ENCODE results near the gene MT1X. TPM values are rescaled to one million over a fixed set of nuclear protein-coding genes. Genes with fewer than 3 reads are reported as not detected.

The MT1X gene
- total RNA-seq (100 to 1,000 TPM in 1 of 2 donors, 10 to 100 TPM in 1; 78.4 to 126 TPM), polyA plus RNA-seq (ENCODE audit: insufficient read length in 6 of 6) (10 to 100 TPM; 14.5 to 18.2 (median 16.5) TPM)
- long read RNA-seq, donor 1, transcript MT1X-201 (3 exons, 450 nt) = major isoform, 21 of 22 reads
- long read RNA-seq, donor 1, partial matches to known transcripts = 0 of 22 reads
- long read RNA-seq, donor 1, other reads (novel, unspliced or antisense) = 0 of 22 reads
- long read RNA-seq, donor 2, transcript MT1X-201 (3 exons, 450 nt) = major isoform, 13 of 15 reads
- long read RNA-seq, donor 2, partial matches to known transcripts = 0 of 15 reads
- long read RNA-seq, donor 2, other reads (novel, unspliced or antisense) = 0 of 15 reads
- long read RNA-seq, donor 3, transcript MT1X-201 (3 exons, 450 nt) = major isoform, 11 of 14 reads
- long read RNA-seq, donor 3, partial matches to known transcripts = 0 of 14 reads
- long read RNA-seq, donor 3, other reads (novel, unspliced or antisense) = 0 of 14 reads
- long read RNA-seq, donor 4, transcript MT1X-201 (3 exons, 450 nt) = major isoform, 67 of 70 reads
- long read RNA-seq, donor 4, partial matches to known transcripts = 0 of 70 reads
- long read RNA-seq, donor 4, other reads (novel, unspliced or antisense) = 3 of 70 reads
- long read RNA-seq, donor 5, transcript MT1X-201 (3 exons, 450 nt) = major isoform, 18 of 21 reads
- long read RNA-seq, donor 5, partial matches to known transcripts = 0 of 21 reads
- long read RNA-seq, donor 5, other reads (novel, unspliced or antisense) = 0 of 21 reads
- long read RNA-seq, donor 6, transcript MT1X-201 (3 exons, 450 nt) = major isoform, 6 of 7 reads
- long read RNA-seq, donor 6, partial matches to known transcripts = 0 of 7 reads
- long read RNA-seq, donor 6, other reads (novel, unspliced or antisense) = 0 of 7 reads
- long read RNA-seq, donor 7, transcript MT1X-201 (3 exons, 450 nt) = major isoform, 5 of 6 reads
- long read RNA-seq, donor 7, partial matches to known transcripts = 0 of 6 reads
- long read RNA-seq, donor 7, other reads (novel, unspliced or antisense) = 0 of 6 reads
- long read RNA-seq, donor 8, transcript MT1X-201 (3 exons, 450 nt) = major isoform, 8 of 9 reads
- long read RNA-seq, donor 8, partial matches to known transcripts = 0 of 9 reads
- long read RNA-seq, donor 8, other reads (novel, unspliced or antisense) = 0 of 9 reads
- long read RNA-seq, donor 9 = 0 reads
- long read RNA-seq, donor 10, transcript MT1X-201 (3 exons, 450 nt) = major isoform, 49 of 51 reads
- long read RNA-seq, donor 10, partial matches to known transcripts = 0 of 51 reads
- long read RNA-seq, donor 10, other reads (novel, unspliced or antisense) = 1 of 51 reads
- long read RNA-seq, donor 11 = 0 reads
- long read RNA-seq, donor 12, transcript MT1X-201 (3 exons, 450 nt) = major isoform, 12 of 13 reads
- long read RNA-seq, donor 12, partial matches to known transcripts = 0 of 13 reads
- long read RNA-seq, donor 12, other reads (novel, unspliced or antisense) = 0 of 13 reads

DNA sequence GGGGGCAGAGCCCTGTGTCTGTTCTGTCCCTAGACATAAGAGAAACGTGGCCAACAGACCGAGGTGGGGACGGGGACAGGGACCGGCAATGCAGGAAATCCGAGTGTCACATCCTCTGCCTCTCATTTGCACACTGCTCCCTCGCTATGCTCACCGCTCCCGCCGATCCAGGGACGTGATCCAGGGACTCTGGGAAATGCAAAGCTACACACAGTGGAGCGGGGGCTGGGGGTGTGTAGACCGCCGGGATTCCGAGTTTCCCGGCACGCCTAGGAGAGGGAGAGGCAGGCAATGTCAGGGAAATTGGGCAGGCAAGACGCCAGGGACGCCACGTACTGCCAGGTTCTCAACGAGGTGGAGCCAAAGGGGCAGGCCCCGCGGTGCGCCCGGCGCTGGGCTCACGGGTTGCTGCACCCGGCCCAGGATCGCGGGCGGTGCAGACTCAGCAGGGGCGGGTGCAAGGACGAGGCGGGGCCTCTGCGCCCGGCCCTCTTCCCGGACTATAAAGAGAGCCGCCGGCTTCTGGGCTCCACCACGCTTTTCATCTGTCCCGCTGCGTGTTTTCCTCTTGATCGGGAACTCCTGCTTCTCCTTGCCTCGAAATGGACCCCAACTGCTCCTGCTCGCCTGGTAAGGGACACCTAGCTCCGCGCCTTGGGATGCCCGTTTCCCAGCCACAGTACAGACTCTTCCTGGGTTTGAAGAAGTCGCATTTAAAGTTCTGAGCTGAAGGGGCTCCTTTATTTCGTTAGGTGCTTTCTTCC is at the start of gene MT1X:
Gene MT1X (plus strand): TSS at position 532 of the 764 bp plus-strand sequence. CDS start 71 bp downstream, at position 603.
- Histone ChIP-seq H3K4me1 (peaks cover 10 to 18% of the 10 kb centered on the region in 2 donors), H3K9me3 (peaks cover 0 to 7% of the 10 kb centered on the region in 2 donors), H3K36me3 (no peaks in the 10 kb centered on the region), H3K4me3 (peak within 1 kb of the TSS; percentile 55), H3K27me3 (no peaks in the 10 kb centered on the region), H3K27ac (peak within 1 kb of the TSS; percentile 58 to 80)
- DNase-seq (peak; percentile 72 to 97 (median 90)), ATAC-seq (peak; percentile 100)
- TF ChIP-seq, protein P1, sequence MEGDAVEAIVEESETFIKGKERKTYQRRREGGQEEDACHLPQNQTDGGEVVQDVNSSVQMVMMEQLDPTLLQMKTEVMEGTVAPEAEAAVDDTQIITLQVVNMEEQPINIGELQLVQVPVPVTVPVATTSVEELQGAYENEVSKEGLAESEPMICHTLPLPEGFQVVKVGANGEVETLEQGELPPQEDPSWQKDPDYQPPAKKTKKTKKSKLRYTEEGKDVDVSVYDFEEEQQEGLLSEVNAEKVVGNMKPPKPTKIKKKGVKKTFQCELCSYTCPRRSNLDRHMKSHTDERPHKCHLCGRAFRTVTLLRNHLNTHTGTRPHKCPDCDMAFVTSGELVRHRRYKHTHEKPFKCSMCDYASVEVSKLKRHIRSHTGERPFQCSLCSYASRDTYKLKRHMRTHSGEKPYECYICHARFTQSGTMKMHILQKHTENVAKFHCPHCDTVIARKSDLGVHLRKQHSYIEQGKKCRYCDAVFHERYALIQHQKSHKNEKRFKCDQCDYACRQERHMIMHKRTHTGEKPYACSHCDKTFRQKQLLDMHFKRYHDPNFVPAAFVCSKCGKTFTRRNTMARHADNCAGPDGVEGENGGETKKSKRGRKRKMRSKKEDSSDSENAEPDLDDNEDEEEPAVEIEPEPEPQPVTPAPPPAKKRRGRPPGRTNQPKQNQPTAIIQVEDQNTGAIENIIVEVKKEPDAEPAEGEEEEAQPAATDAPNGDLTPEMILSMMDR (IDR thresholded peaks at IDR 0.05) = no peak
- intact Hi-C loops (cut with DNase I) = no loop called here

DNA sequence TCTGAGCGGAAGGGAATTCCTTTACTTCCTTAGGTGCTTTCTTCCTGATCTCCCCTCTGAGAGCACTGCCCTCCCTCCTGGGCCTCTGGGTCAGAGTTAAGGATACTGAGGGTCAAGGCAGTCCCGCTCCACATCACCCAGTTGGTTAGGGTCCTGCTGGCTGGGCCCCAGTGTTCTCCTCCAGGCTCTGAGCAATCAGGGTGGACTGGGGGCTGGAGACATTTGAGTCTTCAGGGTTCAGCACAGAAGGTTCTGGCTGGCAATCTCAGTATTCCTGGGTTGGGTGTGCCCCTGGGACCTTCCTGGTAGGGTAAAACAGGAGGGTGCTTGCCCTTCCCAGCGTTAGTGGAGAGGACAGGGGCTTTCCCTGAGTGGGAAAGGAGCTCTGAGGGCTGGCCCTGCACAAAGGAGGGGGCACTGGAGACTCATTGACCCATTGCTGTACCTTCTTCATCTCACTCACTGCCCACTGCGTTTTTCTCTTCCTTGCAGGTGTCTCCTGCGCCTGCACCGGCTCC is 49.4 kb upstream of the MT1X start:
- Histone ChIP-seq H3K27ac (peak overlapping the region in 1 of 2 donors; percentile 66), H3K9me3 (no peaks in the 10 kb centered on the region), H3K4me1 (peaks cover 0 to 23% of the 10 kb centered on the region in 2 donors), H3K4me3 (peak overlapping the region; percentile 41 to 44), H3K36me3 (no peaks in the 10 kb centered on the region), H3K27me3 (peaks cover 28 to 77% of the 10 kb centered on the region in 2 donors)
- TF ChIP-seq, protein P1 (IDR thresholded peaks at IDR 0.05) = no peak
- intact Hi-C loops (cut with DNase I) = no loop called here
- ATAC-seq (no peak), DNase-seq (no peak)

DNA sequence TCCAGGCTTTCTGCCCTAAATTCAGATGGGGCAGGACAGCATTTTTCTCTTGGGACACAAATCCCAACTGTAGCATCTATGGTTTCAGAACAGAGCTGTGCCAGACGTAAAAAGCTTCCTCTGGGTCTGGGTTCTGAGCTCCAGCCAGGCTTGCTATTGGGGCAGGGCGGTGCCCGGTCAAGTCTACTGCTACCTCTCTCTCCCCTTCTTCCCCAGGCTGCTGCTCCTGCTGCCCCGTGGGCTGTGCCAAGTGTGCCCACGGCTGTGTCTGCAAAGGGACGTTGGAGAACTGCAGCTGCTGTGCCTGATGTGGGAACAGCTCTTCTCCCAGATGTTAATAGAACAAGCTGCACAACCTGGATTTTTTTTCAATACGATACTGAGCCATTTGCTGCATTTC is 48.7 kb upstream of the MT1X start:
- Histone ChIP-seq H3K27me3 (peaks cover 34 to 80% of the 10 kb centered on the region in 2 donors), H3K9me3 (no peaks in the 10 kb centered on the region), H3K27ac (no peak overlapping the region), H3K4me3 (peak overlapping the region in 1 of 2 donors; percentile 44), H3K4me1 (peaks cover 0 to 28% of the 10 kb centered on the region in 2 donors), H3K36me3 (no peaks in the 10 kb centered on the region)
- DNase-seq (no peak), ATAC-seq (no peak)
- TF ChIP-seq, protein P1 (IDR thresholded peaks at IDR 0.05) = no peak
- intact Hi-C loops (cut with DNase I) = no loop called here

Measured in left lung (tissue), 14 donors.